Measurements from ENCODE around the gene HLCS. TPM values are rescaled to one million over a fixed set of nuclear protein-coding genes. Genes with fewer than 3 reads are reported as not detected.
"Not testable (repeated sequence)": the region's sequence is repeated elsewhere in the genome, so short reads cannot be mapped to it uniquely, and the experiment has no call there.

The HLCS gene
- total RNA-seq = 19.8 to 20.2 TPM (median 19.8 TPM) in 3 replicates

GRCh38 chr21:36966066-36966820 is at the start of gene HLCS:
HLCS (minus strand) TSS chr21:36966669; CDS start chr21:36966638, 31 bp downstream.
- no peak for TF ChIP-seq CTCF (IDR thresholded peaks at IDR 0.05; ENCODE audit: unreplicated experiment)
- peak; percentile 54 to 70 for DNase-seq (ENCODE audit: low spot score in 2 of 2, unreplicated experiment in 2 of 2)
- H3K27ac Mint-ChIP-seq = peak within 1 kb of the TSS; percentile 71
- no peaks in the 10 kb centered on the region for H3K27me3 Mint-ChIP-seq (ENCODE audit: low read depth)
- peak within 1 kb of the TSS; percentile 72 for H3K4me3 Mint-ChIP-seq
- no peaks in the 10 kb centered on the region for H3K9me3 Mint-ChIP-seq
- no peaks in the 10 kb centered on the region for H3K36me3 Mint-ChIP-seq
- H3K4me1 Mint-ChIP-seq = peaks cover 21% of the 10 kb centered on the region

GRCh38 chr21:37009740-37010341 is 43.4 kb upstream of the HLCS start:
- Mint-ChIP-seq H3K36me3 (no peaks in the 10 kb centered on the region), H3K27ac (no peak overlapping the region), H3K27me3 (ENCODE audit: low read depth) (peaks cover 46% of the 10 kb centered on the region), H3K4me3 (peak overlapping the region; percentile 61), H3K4me1 (peaks cover 7% of the 10 kb centered on the region), H3K9me3 (no peaks in the 10 kb centered on the region)
- peak; percentile 79 for TF ChIP-seq CTCF (IDR thresholded peaks at IDR 0.05; ENCODE audit: unreplicated experiment)
- peak; percentile 73 to 88 for DNase-seq (ENCODE audit: low spot score in 2 of 2, unreplicated experiment in 2 of 2)

GRCh38 chr21:37008724-37009123 is 42.3 kb upstream of the HLCS start:
- Mint-ChIP-seq H3K36me3 (no peaks in the 10 kb centered on the region), H3K27ac (no peak overlapping the region), H3K27me3 (ENCODE audit: low read depth) (peaks cover 53% of the 10 kb centered on the region), H3K4me1 (peaks cover 7% of the 10 kb centered on the region), H3K4me3 (no peak overlapping the region), H3K9me3 (no peaks in the 10 kb centered on the region)
- TF ChIP-seq CTCF (IDR thresholded peaks at IDR 0.05; ENCODE audit: unreplicated experiment) = no peak
- no peak for DNase-seq (ENCODE audit: low spot score in 2 of 2, unreplicated experiment in 2 of 2)

- no peaks in the 10 kb centered on the region for H3K36me3 Mint-ChIP-seq
- H3K27ac Mint-ChIP-seq = no peak within 1 kb of the TSS
- no peaks in the 10 kb centered on the region for H3K9me3 Mint-ChIP-seq
- peak within 1 kb of the TSS; percentile 56 for H3K4me3 Mint-ChIP-seq
- no peak for TF ChIP-seq CTCF (IDR thresholded peaks at IDR 0.05; ENCODE audit: unreplicated experiment)
- H3K27me3 Mint-ChIP-seq (ENCODE audit: low read depth) = peaks cover 61% of the 10 kb centered on the region
- peak in 1 of 2 experiments; percentile 52 for DNase-seq (ENCODE audit: low spot score in 2 of 2, unreplicated experiment in 2 of 2)
- peaks cover 7% of the 10 kb centered on the region for H3K4me1 Mint-ChIP-seq
These were observed 40.2 kb upstream of the HLCS start, which contains the start of gene RIPPLY3 for GRCh38 chr21:37006486-37007291. RIPPLY3 (plus strand) TSS chr21:37006702; CDS start chr21:37006773, 71 bp downstream.

GRCh38 chr21:37005548-37006485 is 39.3 kb upstream of the HLCS start:
- Mint-ChIP-seq H3K36me3 (no peaks in the 10 kb centered on the region), H3K4me3 (peak overlapping the region; percentile 56), H3K27ac (no peak overlapping the region), H3K9me3 (no peaks in the 10 kb centered on the region), H3K4me1 (peaks cover 7% of the 10 kb centered on the region), H3K27me3 (ENCODE audit: low read depth) (peaks cover 61% of the 10 kb centered on the region)
- TF ChIP-seq CTCF (IDR thresholded peaks at IDR 0.05; ENCODE audit: unreplicated experiment) = no peak
- DNase-seq (ENCODE audit: low spot score in 2 of 2, unreplicated experiment in 2 of 2) = no peak

GRCh38 chr21:37003917-37004316 is 37.4 kb upstream of the HLCS start:
- H3K4me3 Mint-ChIP-seq; H3K9me3 Mint-ChIP-seq; H3K27ac Mint-ChIP-seq; H3K36me3 Mint-ChIP-seq; DNase-seq (ENCODE audit: low spot score in 2 of 2, unreplicated experiment in 2 of 2); H3K4me1 Mint-ChIP-seq: not testable (repeated sequence)
- peaks cover 47% of the 10 kb centered on the region for H3K27me3 Mint-ChIP-seq (ENCODE audit: low read depth)

GRCh38 chr21:37002851-37003250 is 36.4 kb upstream of the HLCS start:
- H3K4me3 Mint-ChIP-seq = not testable (repeated sequence)

More at GRCh38 chr21:37002851-37003250, 36.4 kb upstream of the HLCS start:
- DNase-seq (ENCODE audit: low spot score in 2 of 2, unreplicated experiment in 2 of 2); H3K36me3 Mint-ChIP-seq; H3K4me1 Mint-ChIP-seq; H3K27ac Mint-ChIP-seq; H3K9me3 Mint-ChIP-seq: not testable (repeated sequence)
- peaks cover 42% of the 10 kb centered on the region for H3K27me3 Mint-ChIP-seq (ENCODE audit: low read depth)
